Panc1 (cell line): ENCODE results near the gene COL23A1.

Experiments used
- POLR2AphosphoS5 ChIP-seq: IDR thresholded peaks from 2 replicates; pipeline ENCODE4 v1.6.1; 2012; ENCODE audit warnings: mild to moderate bottlenecking, low read depth, low read length, moderate library complexity
- TF ChIP-seq, protein P1 (sequence below): fragments of 450-650 bp; IDR thresholded peaks from 2 replicates; pipeline ENCODE4 v1.5.1; 2017; ENCODE audit warnings: mild to moderate bottlenecking
- TF ChIP-seq, protein P2 (sequence below), 2 experiments: IDR thresholded peaks; 2 replicates each; pipeline ENCODE4 v1.6.1; 2011 to 2012; ENCODE audit warnings: low read depth in 2 of 2, control low read depth in 1 of 2, low read length in 1 of 2, mild to moderate bottlenecking in 1 of 2, moderate library complexity in 1 of 2; ENCODE audit not compliant: insufficient read depth in 1 of 2

- TF ChIP-seq POLR2AphosphoS5 = no peak
- TF ChIP-seq, protein P1, sequence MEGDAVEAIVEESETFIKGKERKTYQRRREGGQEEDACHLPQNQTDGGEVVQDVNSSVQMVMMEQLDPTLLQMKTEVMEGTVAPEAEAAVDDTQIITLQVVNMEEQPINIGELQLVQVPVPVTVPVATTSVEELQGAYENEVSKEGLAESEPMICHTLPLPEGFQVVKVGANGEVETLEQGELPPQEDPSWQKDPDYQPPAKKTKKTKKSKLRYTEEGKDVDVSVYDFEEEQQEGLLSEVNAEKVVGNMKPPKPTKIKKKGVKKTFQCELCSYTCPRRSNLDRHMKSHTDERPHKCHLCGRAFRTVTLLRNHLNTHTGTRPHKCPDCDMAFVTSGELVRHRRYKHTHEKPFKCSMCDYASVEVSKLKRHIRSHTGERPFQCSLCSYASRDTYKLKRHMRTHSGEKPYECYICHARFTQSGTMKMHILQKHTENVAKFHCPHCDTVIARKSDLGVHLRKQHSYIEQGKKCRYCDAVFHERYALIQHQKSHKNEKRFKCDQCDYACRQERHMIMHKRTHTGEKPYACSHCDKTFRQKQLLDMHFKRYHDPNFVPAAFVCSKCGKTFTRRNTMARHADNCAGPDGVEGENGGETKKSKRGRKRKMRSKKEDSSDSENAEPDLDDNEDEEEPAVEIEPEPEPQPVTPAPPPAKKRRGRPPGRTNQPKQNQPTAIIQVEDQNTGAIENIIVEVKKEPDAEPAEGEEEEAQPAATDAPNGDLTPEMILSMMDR = no peak
- TF ChIP-seq, protein P2, sequence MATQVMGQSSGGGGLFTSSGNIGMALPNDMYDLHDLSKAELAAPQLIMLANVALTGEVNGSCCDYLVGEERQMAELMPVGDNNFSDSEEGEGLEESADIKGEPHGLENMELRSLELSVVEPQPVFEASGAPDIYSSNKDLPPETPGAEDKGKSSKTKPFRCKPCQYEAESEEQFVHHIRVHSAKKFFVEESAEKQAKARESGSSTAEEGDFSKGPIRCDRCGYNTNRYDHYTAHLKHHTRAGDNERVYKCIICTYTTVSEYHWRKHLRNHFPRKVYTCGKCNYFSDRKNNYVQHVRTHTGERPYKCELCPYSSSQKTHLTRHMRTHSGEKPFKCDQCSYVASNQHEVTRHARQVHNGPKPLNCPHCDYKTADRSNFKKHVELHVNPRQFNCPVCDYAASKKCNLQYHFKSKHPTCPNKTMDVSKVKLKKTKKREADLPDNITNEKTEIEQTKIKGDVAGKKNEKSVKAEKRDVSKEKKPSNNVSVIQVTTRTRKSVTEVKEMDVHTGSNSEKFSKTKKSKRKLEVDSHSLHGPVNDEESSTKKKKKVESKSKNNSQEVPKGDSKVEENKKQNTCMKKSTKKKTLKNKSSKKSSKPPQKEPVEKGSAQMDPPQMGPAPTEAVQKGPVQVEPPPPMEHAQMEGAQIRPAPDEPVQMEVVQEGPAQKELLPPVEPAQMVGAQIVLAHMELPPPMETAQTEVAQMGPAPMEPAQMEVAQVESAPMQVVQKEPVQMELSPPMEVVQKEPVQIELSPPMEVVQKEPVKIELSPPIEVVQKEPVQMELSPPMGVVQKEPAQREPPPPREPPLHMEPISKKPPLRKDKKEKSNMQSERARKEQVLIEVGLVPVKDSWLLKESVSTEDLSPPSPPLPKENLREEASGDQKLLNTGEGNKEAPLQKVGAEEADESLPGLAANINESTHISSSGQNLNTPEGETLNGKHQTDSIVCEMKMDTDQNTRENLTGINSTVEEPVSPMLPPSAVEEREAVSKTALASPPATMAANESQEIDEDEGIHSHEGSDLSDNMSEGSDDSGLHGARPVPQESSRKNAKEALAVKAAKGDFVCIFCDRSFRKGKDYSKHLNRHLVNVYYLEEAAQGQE (IDR thresholded peaks at IDR 0.05; ENCODE audit: insufficient read depth in 1 of 2, low read depth in 2 of 2, low read length in 1 of 2) = no peak
Measured at GRCh38 chr5:178463321-178464155, 126.7 kb downstream of the COL23A1 start.
